Activated CD4-positive, alpha-beta T cell treated with anti-CD3 and anti-CD28 coated beads for 24 hours (primary cell): ENCODE measurements around the gene SSBP3.

Experiments used
- DNase-seq, 2 donors: peaks; one replicate each; pipeline ENCODE4 v3.0.0-alpha.2; 2020; ENCODE audit warnings: low read depth in 2 of 2

The SSBP3 gene

GRCh38 chr1:54329312-54330003 lies 76.7 kb downstream of the SSBP3 start:
- DNase-seq, result no peak

GRCh38 chr1:54328066-54328636 lies 78.0 kb downstream of the SSBP3 start:
- no peak for DNase-seq

DNA sequence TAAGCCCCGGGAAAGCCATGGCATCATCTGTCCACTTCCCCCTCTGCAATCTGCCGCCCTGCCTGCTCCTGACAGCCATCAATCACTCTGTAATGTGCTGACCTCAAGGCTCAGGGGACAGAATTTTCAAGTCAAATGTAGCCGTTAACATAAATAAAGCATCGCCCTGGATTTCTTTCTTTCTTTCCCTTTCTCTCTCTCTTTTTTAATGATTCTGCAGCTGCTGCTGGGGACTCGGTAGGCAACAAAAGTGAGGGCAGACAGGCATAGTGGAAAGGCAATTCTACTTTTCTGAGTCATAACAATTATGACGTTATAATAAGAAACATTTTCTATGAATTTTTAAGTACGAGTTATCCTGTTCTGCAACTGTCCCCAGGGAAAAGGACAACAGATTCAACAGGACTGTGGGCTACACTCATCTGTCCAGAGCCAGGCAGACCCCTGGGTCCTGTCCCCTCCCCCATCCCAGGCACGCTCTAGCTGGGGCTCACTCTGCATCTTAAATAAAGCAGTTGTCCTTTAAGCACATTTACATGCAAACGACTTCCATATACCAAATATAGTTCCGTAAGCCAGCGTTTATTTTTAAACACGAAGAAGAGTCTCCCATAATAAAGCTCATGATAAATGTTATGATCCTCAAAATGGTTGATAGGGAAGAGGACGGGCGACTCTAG lies 78.7 kb downstream of the SSBP3 start:
- DNase-seq, result no peak

DNA sequence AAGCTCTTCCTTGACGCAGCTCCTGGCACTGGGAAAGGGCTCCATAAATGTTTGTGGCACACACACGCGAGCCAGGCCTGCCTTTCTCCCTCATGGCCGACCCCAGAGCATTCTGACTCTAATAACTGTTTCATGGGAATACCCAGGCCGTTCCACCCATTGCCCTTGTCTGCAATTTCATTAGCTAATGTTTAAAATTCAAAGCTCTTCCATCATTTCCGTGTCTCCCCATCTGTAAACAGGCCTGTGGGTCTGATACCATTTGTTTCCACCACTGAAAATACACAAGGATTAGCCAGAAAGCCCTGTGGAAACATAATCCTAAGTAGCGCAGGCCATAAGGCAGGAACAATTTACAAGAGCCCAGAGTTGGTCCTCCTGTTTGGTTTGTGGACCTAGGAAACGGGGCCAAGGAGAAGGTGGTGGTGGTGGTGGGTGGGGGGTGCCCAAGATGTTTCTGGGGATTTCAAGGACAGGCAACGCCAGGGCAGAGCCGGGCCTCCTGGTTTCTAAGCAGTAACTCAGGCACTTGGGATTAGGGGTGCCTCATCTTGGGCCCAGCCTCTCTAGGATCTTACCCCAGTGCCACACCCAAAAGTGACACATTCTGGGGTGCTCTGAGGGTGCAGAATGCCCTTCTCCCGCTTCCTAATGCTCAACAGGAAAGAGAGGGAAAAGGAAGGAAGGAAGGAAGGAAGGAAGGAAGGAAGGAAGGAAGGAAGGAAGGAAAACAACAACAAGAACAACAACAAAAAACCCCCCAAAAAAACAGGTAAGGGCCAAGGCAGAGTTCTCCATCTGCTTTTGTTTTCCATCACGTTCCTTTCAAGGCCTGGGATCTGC lies 79.4 kb downstream of the SSBP3 start:
- no peak for DNase-seq

DNA sequence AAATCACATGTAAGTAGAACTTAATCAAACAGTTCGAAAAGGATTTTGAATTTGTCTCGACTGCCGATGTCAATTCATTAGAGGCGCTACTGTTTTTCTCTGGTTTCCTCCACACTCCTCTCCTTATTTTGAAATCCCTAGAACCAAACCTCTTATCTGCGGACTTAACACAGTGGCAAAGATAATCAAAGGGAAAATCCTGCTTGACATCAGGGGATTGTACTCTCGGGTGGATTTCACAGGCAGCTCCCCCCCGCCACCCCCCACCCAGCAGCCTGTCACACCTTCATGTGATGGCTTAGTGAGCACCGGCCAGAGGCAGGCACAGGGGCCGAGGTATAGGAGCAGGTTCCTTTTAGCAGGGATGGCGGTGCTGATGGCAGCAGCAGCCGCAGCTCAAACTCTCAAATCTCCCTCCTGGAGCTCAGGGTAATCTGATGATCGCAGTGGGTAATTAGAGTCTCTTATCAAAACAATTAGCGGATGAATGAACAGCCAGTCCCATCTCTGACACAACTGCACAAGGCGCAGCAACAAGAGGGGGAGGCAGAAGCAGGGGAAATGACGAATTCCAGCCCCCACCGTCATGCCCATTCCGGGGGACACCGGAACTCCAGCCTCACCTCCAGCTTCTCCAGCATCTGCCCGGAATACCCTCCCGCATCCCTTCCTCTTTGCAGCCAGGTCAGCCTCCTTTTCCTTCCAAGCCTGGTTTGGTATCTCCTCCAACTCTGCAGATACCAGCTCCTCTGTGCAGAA lies 80.3 kb downstream of the SSBP3 start:
- no peak for DNase-seq

DNA sequence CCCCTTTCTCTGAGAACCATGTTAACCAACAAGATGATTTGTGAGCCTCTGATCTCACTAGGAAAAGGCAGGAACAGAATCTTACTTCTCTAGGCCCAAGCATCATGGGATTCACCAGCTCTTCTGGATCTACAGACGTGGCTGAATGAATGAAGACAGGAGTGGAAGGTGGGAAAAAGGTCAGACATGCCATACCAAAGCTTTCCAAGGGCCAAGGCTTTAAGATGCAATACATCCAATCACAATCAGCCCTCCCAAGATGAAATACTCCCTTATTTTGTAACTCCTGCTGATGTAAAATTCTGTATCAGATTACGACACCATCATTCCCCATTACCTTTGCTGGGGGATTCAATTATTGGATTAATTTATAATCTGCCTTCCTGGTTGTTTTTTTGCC lies 80.9 kb downstream of the SSBP3 start:
- DNase-seq, result no peak

GRCh38 chr1:54324251-54325140 lies 81.7 kb downstream of the SSBP3 start:
- DNase-seq, result no peak

DNA sequence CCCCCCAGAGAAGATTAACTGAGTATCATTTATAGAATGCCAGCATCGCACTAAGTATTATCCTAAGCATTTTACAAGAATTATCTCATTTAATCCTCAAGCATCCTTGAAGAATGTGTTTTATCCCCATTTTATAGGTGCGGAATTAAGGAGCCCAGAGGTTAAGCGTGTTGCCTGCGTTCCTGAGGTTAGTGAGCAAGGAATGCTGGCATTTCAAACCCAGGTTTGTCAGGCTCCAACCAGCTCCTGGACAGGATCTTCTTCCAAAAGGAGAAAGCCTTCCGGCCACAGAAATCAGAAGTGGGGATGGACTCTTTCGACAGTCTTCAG lies 82.3 kb downstream of the SSBP3 start:
- no peak for DNase-seq

DNA sequence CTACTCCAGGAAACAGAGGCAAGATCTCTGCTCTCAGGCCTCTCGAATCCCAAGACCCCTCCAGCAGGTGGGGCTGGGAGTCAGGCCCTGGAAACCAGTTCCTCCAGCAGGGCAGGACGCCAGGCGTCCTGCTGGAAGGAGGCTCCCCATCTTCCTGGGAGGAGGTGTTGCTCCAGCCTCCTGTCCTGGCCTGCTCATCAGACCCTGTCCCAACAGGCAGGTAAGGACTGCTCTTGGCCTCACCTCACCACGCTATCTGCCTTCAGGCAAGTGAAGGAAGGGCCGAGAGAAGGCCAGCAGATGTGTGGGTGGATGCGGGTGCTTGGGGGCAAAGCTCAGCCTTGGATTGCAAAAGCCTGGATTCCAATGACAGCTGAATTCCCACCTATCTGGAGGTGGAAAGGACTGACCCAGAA lies 82.9 kb downstream of the SSBP3 start:
- no peak for DNase-seq

GRCh38 chr1:54318246-54318814 lies 87.9 kb downstream of the SSBP3 start:
- DNase-seq, result no peak

GRCh38 chr1:54317084-54317483 lies 89.1 kb downstream of the SSBP3 start:
- DNase-seq, result no peak

GRCh38 chr1:54315099-54315498 lies 91.1 kb downstream of the SSBP3 start:
- DNase-seq, result no peak

- DNase-seq, result no peak
These were observed 91.5 kb downstream of the SSBP3 start for GRCh38 chr1:54314696-54315095.

DNA sequence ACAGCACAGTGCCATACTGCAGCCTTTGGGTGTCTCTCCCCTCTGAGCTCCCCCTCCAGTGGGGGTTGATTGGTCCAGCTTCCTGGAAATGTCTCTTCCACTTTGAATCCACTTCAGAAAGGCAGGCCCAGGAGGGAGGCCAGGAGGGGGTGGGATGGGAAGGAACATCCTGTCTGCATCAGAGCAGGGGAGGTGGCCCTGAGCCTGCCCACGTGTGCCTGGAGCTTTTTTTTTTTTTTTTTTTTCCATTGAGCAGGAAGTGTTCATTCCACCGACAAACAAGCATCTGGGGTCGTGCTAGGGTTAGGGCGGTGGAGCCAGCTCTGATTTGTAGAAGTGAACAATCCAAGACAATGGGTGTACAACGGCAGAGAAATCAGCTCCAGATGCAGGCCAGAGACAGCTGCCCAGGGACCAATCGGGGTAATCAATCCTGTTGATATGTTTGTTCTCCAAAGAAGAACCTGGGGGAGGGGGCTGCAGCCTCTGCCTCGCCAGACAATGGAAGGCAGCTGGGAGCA lies 93.3 kb downstream of the SSBP3 start:
- DNase-seq, result no peak

DNA sequence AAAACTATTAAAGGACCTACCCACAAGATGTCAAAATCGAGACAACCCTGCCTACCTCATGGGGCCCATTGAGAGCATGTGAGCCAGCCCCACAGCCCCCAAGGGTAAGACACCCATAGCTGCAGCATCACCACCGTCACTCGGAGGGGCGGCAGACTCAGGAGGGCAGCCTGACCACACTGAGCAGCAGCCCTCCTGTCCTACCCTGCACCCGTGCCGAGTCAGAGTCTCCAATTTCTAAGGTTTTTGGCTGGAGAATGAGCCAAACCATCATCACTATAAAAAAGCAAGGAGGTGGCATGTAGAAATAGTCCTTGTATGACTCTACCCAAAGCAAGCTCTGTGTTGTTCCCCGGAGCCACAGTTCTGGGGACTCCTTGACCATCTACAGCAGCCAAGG lies 94.7 kb downstream of the SSBP3 start:
- DNase-seq, result no peak

DNA sequence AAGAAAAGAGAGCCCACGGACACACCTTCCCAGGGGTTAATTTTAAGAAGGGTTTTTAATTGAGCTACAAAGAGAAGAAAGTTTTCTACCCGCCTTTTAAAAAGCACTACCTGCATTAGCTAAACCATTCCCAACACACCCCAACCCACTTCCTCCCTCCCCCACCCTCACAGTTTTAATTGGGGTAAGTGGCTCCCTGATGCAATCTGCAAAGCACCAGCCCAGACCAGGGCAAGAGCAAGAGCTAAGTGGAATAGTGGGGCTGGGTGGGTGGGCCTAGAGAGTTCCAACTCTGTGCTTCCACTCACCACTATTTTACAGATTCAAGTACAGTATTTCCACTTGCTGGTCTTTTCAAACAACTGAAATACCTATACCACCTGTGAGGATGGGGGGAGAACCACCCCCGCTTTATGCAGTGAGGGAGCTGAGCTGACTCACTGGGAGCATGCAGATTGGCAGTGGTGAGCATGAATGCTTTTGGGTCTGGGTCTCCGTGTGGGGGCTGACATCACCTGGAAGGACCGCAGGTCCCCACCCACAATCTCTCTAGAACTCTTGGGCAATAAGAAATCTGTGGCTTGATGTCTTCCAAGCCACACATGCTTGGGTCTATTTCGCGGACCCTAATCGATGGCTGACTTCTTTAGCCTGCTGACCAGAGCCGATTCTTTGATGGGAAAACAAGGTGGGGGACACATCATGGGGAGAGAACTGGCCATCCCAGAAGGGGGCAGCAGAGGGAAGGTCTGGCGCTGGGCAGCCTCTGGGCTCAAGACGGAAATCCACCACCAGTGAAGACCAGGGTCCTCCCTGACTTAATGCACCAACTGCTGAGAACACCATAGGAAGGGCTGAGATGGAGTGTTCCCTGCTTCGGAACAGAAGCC lies 95.5 kb downstream of the SSBP3 start:
- no peak for DNase-seq

DNA sequence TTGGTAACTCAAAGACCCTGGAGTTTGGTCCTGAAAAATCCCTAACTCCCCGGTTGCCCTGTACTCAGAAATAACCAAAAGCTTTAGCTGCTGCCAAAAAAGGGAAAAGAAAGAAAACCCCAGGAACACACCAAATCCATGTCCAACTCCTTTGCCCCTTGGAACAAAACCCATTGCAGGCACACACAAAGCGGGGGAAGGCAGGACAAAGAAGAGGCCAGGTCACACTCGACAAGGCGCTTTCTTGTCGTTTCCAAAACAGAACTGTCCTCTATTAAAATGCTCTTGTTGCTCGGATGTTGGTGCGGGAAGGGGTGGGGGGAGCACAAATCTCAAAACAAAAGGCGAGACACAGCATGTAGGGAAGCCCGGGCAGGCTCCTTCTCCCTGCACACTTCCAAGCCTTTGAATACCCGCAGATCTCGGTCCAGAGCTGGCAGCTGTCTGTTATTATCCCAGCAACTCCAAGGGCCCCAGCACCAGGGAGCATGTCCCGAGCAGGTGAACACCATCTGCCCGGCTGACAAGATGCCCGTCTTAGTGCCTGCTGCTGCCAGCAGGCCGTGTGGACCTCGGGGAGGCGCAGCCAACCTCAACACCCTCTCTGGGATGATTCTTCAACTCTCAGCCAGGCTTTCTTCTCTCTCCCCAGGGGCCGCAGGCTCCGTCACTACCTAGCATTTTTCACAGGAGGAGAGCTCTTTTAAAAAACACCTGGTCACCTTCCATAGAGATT lies 96.4 kb downstream of the SSBP3 start:
- DNase-seq, result no peak

GRCh38 chr1:54307305-54307704 lies 98.9 kb downstream of the SSBP3 start:
- DNase-seq, result no peak
